HFFc6 (cell line): ENCODE measurements around the gene LMTK2. TPM values are rescaled to one million over a fixed set of nuclear protein-coding genes. Genes with fewer than 3 reads are reported as not detected.
A peak's percentile ranks its signal among the peaks of the same experiment; 100 is the strongest.
"Not testable (repeated sequence)": the region's sequence is repeated elsewhere in the genome, so short reads cannot be mapped to it uniquely, and the experiment has no call there.

ENCODE experiments used
- DNase-seq: peaks from one replicate; pipeline ENCODE4 v3.0.0-alpha.2; 2018
- H3K27ac Mint-ChIP-seq: 2 replicates; pipeline ENCODE4 v1.8.0; 2020; ENCODE audit warnings: mild to moderate bottlenecking, mixed read lengths
- H3K27me3 Mint-ChIP-seq: 2 replicates; pipeline ENCODE4 v1.8.0; 2021; ENCODE audit warnings: mild to moderate bottlenecking, moderate library complexity, mixed read lengths; ENCODE audit not compliant: insufficient read depth
- H3K36me3 Mint-ChIP-seq: 2 replicates; pipeline ENCODE4 v1.8.0; 2021; ENCODE audit warnings: low read depth, mixed read lengths
- H3K4me1 Mint-ChIP-seq: 2 replicates; pipeline ENCODE4 v1.8.0; 2020; ENCODE audit warnings: low read depth, mixed read lengths
- H3K4me3 Mint-ChIP-seq: 2 replicates; pipeline ENCODE4 v1.8.0; 2020; ENCODE audit warnings: mild to moderate bottlenecking, moderate library complexity, mixed read lengths
- H3K9me3 Mint-ChIP-seq: 2 replicates; pipeline ENCODE4 v1.8.0; 2020; ENCODE audit warnings: mild to moderate bottlenecking, mixed read lengths
- total RNA-seq, 6 experiments: library from RNA; stranded (reverse); fragmentation: NEBNext Ultra II Directional; extraction: Animal tissue kit (Norgen Biotek cat#: 25700); gene quantifications; 2 replicates in 1 of 6; 3 replicates in 5 of 6; pipeline ENCODE4 v1.2.3, GENCODE V29; 2021
- TF ChIP-seq, protein P1 (sequence below): fragments of 200-600 bp; sonication (generic); IDR thresholded peaks from 2 replicates; pipeline ENCODE4 v1.5.0; 2021; ENCODE audit warnings: antibody characterized with exemption, mild to moderate bottlenecking

The LMTK2 gene
- total RNA-seq, 6 experiments from 2014 or later, result 9.2 to 13.5 (median 10.0) TPM

DNA sequence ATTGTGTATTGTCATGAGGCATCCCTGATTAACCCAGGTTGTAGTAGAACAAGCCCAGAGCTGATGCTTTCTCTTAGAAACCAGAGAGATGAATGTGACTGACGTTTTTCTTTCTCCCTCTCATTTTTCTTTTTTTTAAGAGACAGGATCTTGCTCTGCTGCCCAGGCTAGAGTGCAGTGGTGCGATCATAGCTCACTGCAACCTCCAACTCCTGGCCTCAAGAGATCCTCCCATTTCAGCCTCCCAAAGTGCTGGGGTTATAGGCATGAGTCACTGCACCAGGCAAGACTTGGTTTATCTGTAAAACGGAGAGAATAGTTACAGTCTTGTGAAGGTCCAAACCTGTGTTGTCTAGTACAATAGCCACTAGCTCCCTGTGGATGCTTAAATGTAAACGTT lies 5.4 kb downstream of the LMTK2 start:
- Mint-ChIP-seq H3K4me3 (no peak overlapping the region), H3K9me3 (no peaks in the 10 kb centered on the region), H3K4me1 (peaks cover 20% of the 10 kb centered on the region), H3K27ac (no peak overlapping the region), H3K36me3 (peaks cover 5% of the 10 kb centered on the region; the same call in 1 of the 2 replicates), H3K27me3 (no peaks in the 10 kb centered on the region; the same call in 1 of the 2 replicates)
- TF ChIP-seq, protein P1, sequence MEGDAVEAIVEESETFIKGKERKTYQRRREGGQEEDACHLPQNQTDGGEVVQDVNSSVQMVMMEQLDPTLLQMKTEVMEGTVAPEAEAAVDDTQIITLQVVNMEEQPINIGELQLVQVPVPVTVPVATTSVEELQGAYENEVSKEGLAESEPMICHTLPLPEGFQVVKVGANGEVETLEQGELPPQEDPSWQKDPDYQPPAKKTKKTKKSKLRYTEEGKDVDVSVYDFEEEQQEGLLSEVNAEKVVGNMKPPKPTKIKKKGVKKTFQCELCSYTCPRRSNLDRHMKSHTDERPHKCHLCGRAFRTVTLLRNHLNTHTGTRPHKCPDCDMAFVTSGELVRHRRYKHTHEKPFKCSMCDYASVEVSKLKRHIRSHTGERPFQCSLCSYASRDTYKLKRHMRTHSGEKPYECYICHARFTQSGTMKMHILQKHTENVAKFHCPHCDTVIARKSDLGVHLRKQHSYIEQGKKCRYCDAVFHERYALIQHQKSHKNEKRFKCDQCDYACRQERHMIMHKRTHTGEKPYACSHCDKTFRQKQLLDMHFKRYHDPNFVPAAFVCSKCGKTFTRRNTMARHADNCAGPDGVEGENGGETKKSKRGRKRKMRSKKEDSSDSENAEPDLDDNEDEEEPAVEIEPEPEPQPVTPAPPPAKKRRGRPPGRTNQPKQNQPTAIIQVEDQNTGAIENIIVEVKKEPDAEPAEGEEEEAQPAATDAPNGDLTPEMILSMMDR, result no peak
- DNase-seq, result no peak

- TF ChIP-seq, protein P1, result no peak
- Mint-ChIP-seq H3K4me3 (no peak overlapping the region), H3K27ac (no peak overlapping the region), H3K27me3 (no peaks in the 10 kb centered on the region; the same call in 1 of the 2 replicates), H3K36me3 (peaks cover 5% of the 10 kb centered on the region; the same call in 1 of the 2 replicates), H3K4me1 (peaks cover 39% of the 10 kb centered on the region), H3K9me3 (no peaks in the 10 kb centered on the region)
- DNase-seq, result no peak
Measured at GRCh38 chr7:98115746-98116525, 9.3 kb downstream of the LMTK2 start.

DNA sequence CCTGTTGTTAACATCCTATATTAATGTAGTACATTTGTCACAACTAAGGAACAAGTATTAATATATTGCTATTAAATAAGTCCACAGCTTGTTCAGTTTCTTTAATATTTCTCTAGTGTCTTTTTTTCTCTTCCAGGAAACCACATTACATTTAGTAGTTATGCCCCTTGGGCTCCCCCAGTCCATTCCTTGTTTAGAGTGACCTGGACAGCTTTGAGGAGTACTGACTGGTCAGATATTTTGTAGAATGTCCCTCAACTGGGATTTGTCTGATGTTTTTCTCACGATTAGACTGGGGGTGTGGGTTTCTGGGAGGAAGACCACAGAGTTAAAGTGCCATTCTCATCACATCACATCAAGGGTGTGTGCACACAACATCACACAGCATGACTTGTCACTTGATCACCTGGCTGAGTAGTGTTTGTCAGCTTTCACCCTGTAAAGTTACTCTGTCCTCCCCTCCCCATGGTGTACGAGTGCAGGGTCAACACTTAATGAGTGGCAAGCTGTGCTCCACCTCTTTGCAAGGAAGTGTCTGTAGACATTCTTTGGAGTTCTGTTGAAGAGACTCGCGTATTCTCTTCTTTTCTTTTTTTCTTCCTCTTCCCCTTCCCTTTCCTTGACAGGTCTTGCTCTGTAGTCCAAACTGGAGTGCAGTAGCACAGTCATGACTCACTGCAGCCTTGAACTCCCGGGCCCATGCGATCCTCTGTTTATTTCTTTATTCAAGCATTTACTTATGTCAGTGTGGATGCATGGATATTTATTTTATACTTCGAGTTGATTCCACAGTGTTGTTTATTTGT lies 10.2 kb downstream of the LMTK2 start:
- Mint-ChIP-seq H3K36me3 (peaks cover 5% of the 10 kb centered on the region; the same call in 1 of the 2 replicates), H3K9me3 (no peaks in the 10 kb centered on the region), H3K27me3 (no peaks in the 10 kb centered on the region; the same call in 1 of the 2 replicates), H3K27ac (peak overlapping the region; percentile 1; the same call in 1 of the 2 replicates), H3K4me1 (peaks cover 39% of the 10 kb centered on the region), H3K4me3 (no peak overlapping the region)
- no peak for DNase-seq
- TF ChIP-seq, protein P1, result no peak

- Mint-ChIP-seq H3K4me3 (no peak overlapping the region), H3K36me3 (no peaks in the 10 kb centered on the region), H3K27me3 (no peaks in the 10 kb centered on the region; the same call in none of the 2 replicates), H3K27ac (peak overlapping the region; percentile 64), H3K4me1 (peaks cover 39% of the 10 kb centered on the region), H3K9me3 (no peaks in the 10 kb centered on the region)
- DNase-seq, result peak; percentile 61
- TF ChIP-seq, protein P1, result no peak
Measured at GRCh38 chr7:98119256-98119918, 12.7 kb downstream of the LMTK2 start.

GRCh38 chr7:98120559-98120958 lies 13.9 kb downstream of the LMTK2 start:
- no peaks in the 10 kb centered on the region for H3K36me3 Mint-ChIP-seq
- no peak overlapping the region for H3K4me3 Mint-ChIP-seq
- TF ChIP-seq, protein P1, result no peak
- peaks cover 39% of the 10 kb centered on the region for H3K4me1 Mint-ChIP-seq
- no peaks in the 10 kb centered on the region for H3K9me3 Mint-ChIP-seq
- no peaks in the 10 kb centered on the region; the same call in 1 of the 2 replicates for H3K27me3 Mint-ChIP-seq
- no peak overlapping the region for H3K27ac Mint-ChIP-seq
- DNase-seq, result no peak

DNA sequence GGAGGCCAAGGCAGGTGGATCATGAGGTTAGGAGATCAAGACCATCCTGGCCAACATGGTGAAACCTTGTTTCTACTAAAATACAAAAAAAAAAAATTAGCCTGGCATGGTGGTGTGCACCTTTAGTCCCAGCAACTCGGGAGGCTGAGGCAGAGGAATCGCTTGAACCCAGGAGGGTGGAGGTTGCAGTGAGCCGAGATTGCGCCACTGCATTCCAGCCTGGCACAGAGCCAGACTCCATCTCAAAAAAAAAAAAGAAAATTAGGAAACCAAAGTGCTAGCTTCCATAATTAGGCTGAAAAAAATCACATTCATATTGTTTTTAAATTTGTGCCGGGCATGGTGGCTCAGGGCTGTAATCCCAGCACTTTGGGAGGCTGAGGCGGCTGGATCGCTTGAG lies 14.7 kb downstream of the LMTK2 start:
- H3K36me3 Mint-ChIP-seq, H3K27ac Mint-ChIP-seq, H3K4me3 Mint-ChIP-seq, H3K9me3 Mint-ChIP-seq, DNase-seq, H3K27me3 Mint-ChIP-seq: not testable (repeated sequence)
- peaks cover 39% of the 10 kb centered on the region for H3K4me1 Mint-ChIP-seq
